ENCODE measurements around the gene ZNF480.

DNA sequence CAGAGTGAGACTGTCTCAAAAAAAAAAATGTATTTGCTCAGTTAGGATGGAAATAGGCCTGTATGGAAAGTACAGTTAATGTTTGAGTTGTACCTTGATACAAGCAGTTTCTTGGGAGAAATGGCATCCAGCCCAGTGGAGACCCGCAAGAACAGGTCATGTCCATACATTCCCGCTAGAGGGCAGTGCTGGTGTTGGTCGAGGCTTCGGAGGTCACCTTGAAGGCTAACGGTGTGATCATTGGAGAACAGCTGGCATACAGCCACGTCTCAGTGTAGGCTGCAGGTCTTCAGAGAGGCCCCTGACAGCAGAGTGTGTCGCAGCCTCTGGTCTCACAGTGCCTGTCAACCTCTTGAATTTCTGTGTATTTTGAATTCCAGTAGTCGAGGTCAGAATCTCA lies 46.6 kb downstream of the ZNF480 start:
- TF ChIP-seq GATA2 (IDR thresholded peaks at IDR 0.05; ENCODE audit: low read depth, low read length) (no peak), GATA3 (IDR thresholded peaks at IDR 0.05; ENCODE audit: low read depth, low read length) (no peak)
